IMR-90 (cell line): Measurements from ENCODE around the gene TELO2.

ENCODE experiments used
- BHLHE40 ChIP-seq: fragments of 150-350 bp; IDR thresholded peaks from 2 replicates; pipeline ENCODE4 v1.6.1; 2016; ENCODE audit warnings: mild to moderate bottlenecking, low read depth, low read length
- CEBPB ChIP-seq: IDR thresholded peaks from 2 replicates; pipeline ENCODE4 v1.6.1; 2012; ENCODE audit warnings: low read depth, low read length, improper control_type of control experiment
- CTCF ChIP-seq: conservative IDR thresholded peaks from 2 replicates; pipeline ENCODE4 v1.5.1; 2012; ENCODE audit warnings: mild to moderate bottlenecking, low read depth, low read length, improper control_type of control experiment
- MAFK ChIP-seq: IDR thresholded peaks from 2 replicates; pipeline ENCODE4 v1.6.1; 2012; ENCODE audit warnings: low read depth, low read length, improper control_type of control experiment
- MXI1 ChIP-seq: IDR thresholded peaks from 2 replicates; pipeline ENCODE4 v1.6.1; 2012; ENCODE audit warnings: low read depth, mild to moderate bottlenecking, low read length, moderate library complexity, borderline replicate concordance
- POLR2A ChIP-seq: IDR thresholded peaks from 2 replicates; pipeline ENCODE4 v1.6.1; 2012; ENCODE audit warnings: mild to moderate bottlenecking, low read depth, low read length
- SMC3 ChIP-seq: fragments of 150-350 bp; IDR thresholded peaks from 2 replicates; pipeline ENCODE4 v1.6.1; 2016; ENCODE audit warnings: low read depth, mild to moderate bottlenecking, antibody characterized with exemption, low read length, moderate library complexity

GRCh38 chr16:1501630-1502029, 8.5 kb downstream of the TELO2 start:
- TF ChIP-seq CTCF = no peak
- TF ChIP-seq POLR2A = no peak
- no peak for TF ChIP-seq SMC3
- no peak for TF ChIP-seq MXI1
- TF ChIP-seq CEBPB = no peak
- TF ChIP-seq BHLHE40 = no peak
- TF ChIP-seq MAFK = no peak
